Astrocyte of the cerebellum (primary cell): ENCODE data around the gene LMAN2.
A peak's percentile ranks its signal among the peaks of the same experiment; 100 is the strongest.
"Not testable (repeated sequence)": the region's sequence is repeated elsewhere in the genome, so short reads cannot be mapped to it uniquely, and the experiment has no call there.

Experiments
- DNase-seq: peaks from one replicate; pipeline ENCODE4 v3.0.0-alpha.2; 2011; ENCODE audit warnings: low read depth
- H3K4me3 ChIP-seq: 2 replicates; pipeline ENCODE4 v1.5.1; 2011; ENCODE audit warnings: mild to moderate bottlenecking, low read depth, low read length, moderate library complexity
- CTCF ChIP-seq: IDR thresholded peaks from 2 replicates; pipeline ENCODE4 v1.5.1; 2012; ENCODE audit warnings: low read length, low read depth, moderate library complexity, mild to moderate bottlenecking; ENCODE audit errors: missing control alignments
- in situ Hi-C: cut with HindIII; loops from 2 replicates; pipeline ENCODE4 v1.10.0; 2017; ENCODE audit warnings: low sequenced_read_pairs

Gene LMAN2

DNA sequence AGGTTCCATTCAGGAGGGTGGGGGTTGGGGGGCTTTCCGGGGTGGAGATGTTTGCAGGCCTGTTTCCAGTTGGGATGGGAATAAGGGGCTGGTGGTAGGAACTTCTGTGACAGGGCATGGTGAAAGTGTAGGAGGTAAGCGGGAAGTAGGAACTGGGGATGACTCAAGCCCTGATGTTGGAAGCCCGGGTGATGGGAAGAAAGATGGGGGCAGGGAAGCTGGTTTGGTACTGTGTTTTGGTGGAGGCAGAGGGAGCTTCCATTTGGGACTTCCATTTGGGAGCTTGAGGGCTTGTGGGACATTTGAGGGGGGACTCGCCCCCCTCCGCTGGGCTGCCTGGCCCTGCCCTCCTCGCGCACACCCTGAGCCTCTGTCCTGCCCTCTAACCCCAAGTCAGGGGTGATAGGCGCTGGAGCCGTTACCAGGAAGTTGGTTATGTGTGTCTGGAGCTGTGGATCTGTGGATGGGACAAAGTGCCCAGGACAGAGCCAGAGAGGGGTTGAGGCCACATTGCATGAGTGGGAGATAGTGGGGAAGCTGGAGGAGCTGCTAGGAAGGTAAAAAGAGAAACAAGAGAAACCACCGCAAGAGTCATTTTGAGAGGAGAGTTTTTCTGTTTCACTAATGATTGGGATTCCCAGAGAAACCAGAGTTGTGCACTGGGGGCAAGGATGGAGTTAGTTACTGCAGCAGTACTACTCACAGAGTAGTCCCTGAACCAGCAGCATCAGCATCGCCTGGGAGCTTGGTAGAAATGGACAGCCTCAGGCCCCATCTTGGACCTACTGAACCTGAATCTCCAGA, 12.9 kb upstream of the LMAN2 start:
- no peak for DNase-seq
- in situ Hi-C loops, result loop anchor here (5.0 kb wide), 2 partner anchors 42 to 78 kb away; no protein-coding TSS in a partner anchor
- H3K4me3 ChIP-seq, result no peak overlapping the region
- no peak for TF ChIP-seq CTCF

GRCh38 chr5:177363565-177363964, 12.1 kb upstream of the LMAN2 start:
- TF ChIP-seq CTCF, result no peak
- H3K4me3 ChIP-seq, result peak overlapping the region; percentile 36
- in situ Hi-C loops, result loop anchor here (5.0 kb wide), 2 partner anchors 41 to 79 kb away; no protein-coding TSS in a partner anchor

GRCh38 chr5:177362610-177363507, 11.4 kb upstream of the LMAN2 start:
- TF ChIP-seq CTCF, result peak; percentile 1
- in situ Hi-C loops, result loop anchor here (5.0 kb wide), 2 partner anchors 41 to 79 kb away; no protein-coding TSS in a partner anchor
- H3K4me3 ChIP-seq, result peak overlapping the region; percentile 36
- no peak for DNase-seq

More at GRCh38 chr5:177363565-177363964, 12.1 kb upstream of the LMAN2 start:
- no peak for DNase-seq

- DNase-seq, result no peak
- no peak for TF ChIP-seq CTCF
- in situ Hi-C loops, result loop anchor here (5.0 kb wide), 2 partner anchors 40 to 80 kb away; no protein-coding TSS in a partner anchor
- H3K4me3 ChIP-seq, result no peak overlapping the region
Measured at GRCh38 chr5:177362292-177362609, 10.8 kb upstream of the LMAN2 start.

GRCh38 chr5:177361418-177362291, 10.2 kb upstream of the LMAN2 start:
- no peak for DNase-seq
- no peak for TF ChIP-seq CTCF
- in situ Hi-C loops, result loop anchor here (5.0 kb wide), 2 partner anchors 39 to 81 kb away; no protein-coding TSS in a partner anchor
- no peak overlapping the region for H3K4me3 ChIP-seq

DNA sequence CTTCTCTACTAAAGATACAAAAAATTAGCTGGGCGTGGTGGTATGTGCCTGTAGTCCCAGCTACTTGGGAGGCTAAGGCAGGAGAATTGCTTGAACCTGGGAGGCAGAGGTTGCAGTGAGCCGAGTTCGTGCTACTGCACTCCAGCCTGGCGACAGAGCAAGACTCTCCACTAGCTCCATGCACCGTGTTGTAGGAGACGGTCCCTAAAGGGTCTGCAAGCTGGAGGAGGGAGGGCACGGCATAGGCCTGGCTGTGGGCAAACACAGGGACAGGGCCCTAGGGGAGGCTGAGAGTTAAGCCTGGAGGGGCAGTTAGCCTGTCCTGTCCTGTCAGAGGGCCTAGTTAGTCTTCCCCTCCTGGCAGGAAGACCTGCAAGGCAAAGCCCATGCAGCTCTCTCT, 9.3 kb upstream of the LMAN2 start:
- not testable (repeated sequence) for H3K4me3 ChIP-seq, DNase-seq
- in situ Hi-C loops, result loop anchor here (5.0 kb wide), 2 partner anchors 38 to 82 kb away; no protein-coding TSS in a partner anchor
